ENCODE data around the gene CRYGN.

- TF ChIP-seq OSR1 (CRISPR knock-in tag; IDR thresholded peaks at IDR 0.05) (no peak), RARB (CRISPR knock-in tag; IDR thresholded peaks at IDR 0.05) (no peak), BACH2 (CRISPR knock-in tag; IDR thresholded peaks at IDR 0.05; ENCODE audit: borderline replicate concordance) (no peak), ZFP3 (CRISPR knock-in tag; IDR thresholded peaks at IDR 0.05) (no peak)
Observed at GRCh38 chr7:151460474-151460855, 20.5 kb upstream of the CRYGN start.

Measured in SK-N-SH treated with all-trans-retinoic acid at 6 μM for 48 hours (cell line).